ENCODE data around the gene AJM1.
A peak's percentile ranks its signal among the peaks of the same experiment; 100 is the strongest.
"Not testable (repeated sequence)": the region's sequence is repeated elsewhere in the genome, so short reads cannot be mapped to it uniquely, and the experiment has no call there.

Gene AJM1

GRCh38 chr9:136882109-136882946 lies 40.0 kb downstream of the AJM1 start:
- DNase-seq, result no peak

DNA sequence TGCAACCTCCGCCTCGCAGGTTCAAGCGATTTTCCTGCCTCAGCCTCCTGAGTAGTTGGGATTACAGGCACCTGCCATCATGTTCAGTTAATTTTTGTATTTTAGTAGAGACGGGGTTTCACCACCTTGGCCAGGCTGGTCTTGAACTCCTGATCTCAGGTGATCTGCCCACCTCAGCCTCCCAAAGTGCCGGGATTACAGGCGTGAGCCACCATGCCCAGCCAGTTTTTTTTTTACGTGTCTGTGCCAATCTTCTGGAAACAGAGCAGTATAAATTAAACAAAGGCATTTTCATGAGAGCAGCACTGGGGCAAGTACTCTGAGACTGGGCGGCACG lies 40.6 kb downstream of the AJM1 start:
- not testable (repeated sequence) for DNase-seq

DNA sequence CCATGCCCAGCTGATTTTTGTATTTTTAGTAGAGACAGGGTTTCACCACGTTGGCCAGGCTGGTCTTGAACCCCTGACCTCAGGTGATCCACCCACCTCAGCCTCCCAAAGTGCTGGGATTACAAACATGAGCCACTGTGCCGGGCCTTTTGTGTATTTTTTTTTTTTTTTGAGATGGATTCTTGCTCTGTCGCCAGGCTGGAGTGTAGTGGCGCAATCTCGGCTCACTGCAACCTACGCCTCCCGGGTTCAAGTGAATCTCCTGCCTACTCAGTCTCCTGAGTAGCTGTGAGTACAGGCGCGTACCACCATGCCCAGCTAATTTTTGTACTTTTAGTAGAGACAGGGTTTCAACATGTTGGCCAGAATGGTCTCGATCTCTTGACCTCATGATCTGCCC lies 41.4 kb downstream of the AJM1 start:
- not testable (repeated sequence) for DNase-seq

GRCh38 chr9:136885950-136886578 lies 43.8 kb downstream of the AJM1 start, which contains the start of gene TRAF2:
Gene TRAF2, plus strand, starts transcription at chr9:136886516. Its CDS starts 12,225 bp downstream, at chr9:136898741.
- DNase-seq, result peak; percentile 97

DNA sequence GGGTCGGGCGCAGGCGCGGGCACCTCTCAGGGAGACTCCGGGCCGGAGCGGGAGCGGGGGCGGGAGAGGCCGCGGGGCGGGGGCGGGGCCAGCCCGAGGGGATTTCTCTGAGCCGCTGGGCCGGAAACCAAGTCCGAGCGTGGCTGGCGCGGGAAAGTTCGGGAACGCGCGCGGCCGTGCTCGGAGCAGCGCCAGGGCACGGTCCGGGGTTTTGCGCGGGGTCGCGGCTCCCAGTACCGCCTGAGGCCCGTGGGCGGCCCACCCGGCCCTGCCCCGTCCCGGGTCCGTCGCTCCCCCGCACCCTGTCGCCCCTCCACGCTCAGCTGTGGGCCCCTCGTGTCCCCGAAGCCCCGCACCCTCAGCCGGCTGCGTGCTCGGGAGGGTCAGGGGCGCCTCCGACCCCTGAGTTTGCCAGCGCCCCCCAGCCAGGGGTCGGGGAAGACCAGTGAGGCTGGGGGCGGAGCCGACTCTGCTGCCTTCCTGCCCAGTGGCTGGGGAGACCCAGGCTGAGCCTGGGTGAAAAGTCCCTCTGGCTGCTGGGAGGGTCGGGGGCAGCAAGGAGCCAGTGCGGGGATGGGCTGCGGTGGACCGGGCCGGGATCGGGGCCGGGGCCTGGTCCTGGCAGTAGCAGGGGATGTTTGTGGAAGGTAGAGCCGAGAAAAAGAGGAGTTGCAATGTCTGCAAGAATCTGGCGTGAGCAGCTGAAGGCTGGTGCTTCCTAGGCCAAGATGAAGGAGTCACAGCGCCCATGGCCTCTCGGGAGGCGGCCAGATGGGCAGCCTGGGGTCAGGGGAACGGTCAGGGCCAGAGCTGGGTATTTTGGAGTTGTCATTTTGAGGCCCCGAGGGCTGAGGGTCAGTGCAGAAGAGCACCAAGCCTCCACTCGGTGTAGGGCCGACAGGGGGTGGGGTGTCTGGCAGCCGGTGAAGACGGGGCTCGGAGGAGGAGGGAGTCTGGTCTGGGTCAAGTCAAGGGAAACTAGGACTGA lies 44.6 kb downstream of the AJM1 start:
- no peak for DNase-seq

DNA sequence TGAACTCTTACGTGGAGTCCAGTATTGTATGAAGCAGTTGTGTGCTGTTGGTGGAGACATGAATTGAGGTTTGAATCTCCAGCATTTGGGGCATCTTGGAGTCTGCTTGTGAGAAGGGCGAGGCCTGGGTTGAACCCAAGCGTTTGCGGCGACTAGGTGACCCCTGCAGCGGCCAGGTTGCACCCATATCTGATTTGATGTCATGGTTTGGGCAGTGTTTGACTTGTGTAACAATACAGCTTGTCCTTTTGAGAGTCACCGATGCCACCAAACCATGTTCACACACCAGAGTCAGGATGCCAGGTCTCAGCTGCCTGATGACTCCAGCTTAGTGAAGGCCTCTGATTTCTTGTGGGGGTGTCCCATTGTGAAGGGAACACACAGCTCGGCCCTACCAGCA lies 46.2 kb downstream of the AJM1 start:
- DNase-seq, result no peak

DNA sequence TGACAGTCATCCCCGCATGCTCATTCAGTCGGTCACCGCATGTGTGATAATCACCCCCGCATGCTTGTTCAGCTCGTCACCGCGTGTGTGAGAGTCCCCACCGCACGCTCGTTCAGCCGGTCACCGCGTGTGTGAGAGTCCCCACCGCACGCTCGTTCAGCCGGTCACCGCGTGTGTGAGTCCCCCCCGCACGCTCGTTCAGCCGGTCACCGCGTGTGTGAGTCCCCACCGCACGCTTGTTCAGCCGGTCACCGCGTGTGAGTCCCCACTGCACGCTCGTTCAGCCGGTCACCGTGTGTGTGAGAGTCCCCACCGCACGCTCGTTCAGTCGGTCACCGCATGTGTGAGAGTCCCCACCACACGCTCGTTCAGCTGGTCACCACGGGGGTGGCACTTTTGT lies 47.6 kb downstream of the AJM1 start:
- DNase-seq, result no peak

GRCh38 chr9:136890661-136891060 lies 48.4 kb downstream of the AJM1 start:
- DNase-seq, result no peak

Data from right forelimb (tissue), 1 donor.